DND-41 (cell line): ENCODE measurements around the gene DUSP1.

Source experiments
- ATAC-seq: fragments of 200-7000 bp; cut with Tn5 transposase; 3 replicates; pipeline ENCODE4 v1.9.1; 2021; ENCODE audit warnings: low read depth; ENCODE audit not compliant: insufficient read depth
- DNase-seq: peaks from one replicate; pipeline ENCODE4 v3.0.0-alpha.2; 2020
- H2AFZ ChIP-seq: 2 replicates; pipeline ENCODE4 v1.6.0; 2012; ENCODE audit warnings: low read depth, low read length
- H3K27ac ChIP-seq: 2 replicates; pipeline ENCODE4 v1.5.1; 2012; ENCODE audit warnings: low read length, inconsistent platforms
- H3K27me3 ChIP-seq: fragments of 200-600 bp; sonication (generic); 2 replicates; pipeline ENCODE4 v1.6.0; 2012; ENCODE audit warnings: low read length, mild to moderate bottlenecking, inconsistent platforms; ENCODE audit not compliant: insufficient read depth, poor library complexity
- H3K36me3 ChIP-seq: 2 replicates; pipeline ENCODE4 v1.5.1; 2012; ENCODE audit warnings: low read length, inconsistent platforms; ENCODE audit not compliant: insufficient read depth
- H3K4me1 ChIP-seq: 2 replicates; pipeline ENCODE4 v1.5.1; 2012; ENCODE audit warnings: mild to moderate bottlenecking, low read length; ENCODE audit not compliant: insufficient read depth
- H3K4me2 ChIP-seq: 2 replicates; pipeline ENCODE4 v1.6.0; 2012; ENCODE audit warnings: mild to moderate bottlenecking, moderate library complexity, low read length, inconsistent platforms; ENCODE audit not compliant: insufficient read depth
- H3K4me3 ChIP-seq, 2 experiments: fragments of 200-600 bp in 1 of 2; shearing (Covaris generic) in 1 of 2; 2 replicates each; pipeline ENCODE4 v1.5.1; 2012 to 2016; ENCODE audit warnings: inconsistent platforms in 2 of 2, low read length in 2 of 2, mild to moderate bottlenecking in 2 of 2, low read depth in 1 of 2, moderate library complexity in 1 of 2
- H3K79me2 ChIP-seq: 2 replicates; pipeline ENCODE4 v1.6.0; 2012; ENCODE audit warnings: low read length, inconsistent platforms; ENCODE audit not compliant: insufficient read depth
- H3K9ac ChIP-seq: 2 replicates; pipeline ENCODE4 v1.6.0; 2012; ENCODE audit warnings: low read depth, mild to moderate bottlenecking, inconsistent platforms, low read length, moderate library complexity
- H3K9me3 ChIP-seq: 2 replicates; pipeline ENCODE4 v1.5.1; 2012; ENCODE audit warnings: low read length, moderate library complexity, mild to moderate bottlenecking, inconsistent platforms; ENCODE audit not compliant: insufficient read depth, severe bottlenecking
- H4K20me1 ChIP-seq: 2 replicates; pipeline ENCODE4 v1.6.0; 2012; ENCODE audit warnings: low read length; ENCODE audit not compliant: insufficient read depth
- EZH2 ChIP-seq: IDR thresholded peaks from 3 replicates; pipeline ENCODE4 v1.6.1; 2012; ENCODE audit warnings: borderline replicate concordance, low read depth, mild to moderate bottlenecking, moderate library complexity, low read length, inconsistent platforms; ENCODE audit not compliant: severe bottlenecking
- TF ChIP-seq, protein P1 (sequence below): IDR thresholded peaks from 2 replicates; pipeline ENCODE4 v1.5.1; 2012; ENCODE audit warnings: borderline replicate concordance, low read length, moderate library complexity, mild to moderate bottlenecking; ENCODE audit not compliant: poor library complexity, severe bottlenecking; ENCODE audit errors: extremely low read depth

The DUSP1 gene

GRCh38 chr5:172748341-172748843 lies 22.6 kb downstream of the DUSP1 start:
- H3K27ac ChIP-seq: no peak overlapping the region
- no peaks in the 10 kb centered on the region for H3K4me1 ChIP-seq
- H3K27me3 ChIP-seq: peaks cover 6% of the 10 kb centered on the region
- DNase-seq (no peak), ATAC-seq (no peak)
- H3K9ac ChIP-seq: no peak overlapping the region
- no peaks in the 10 kb centered on the region for H3K36me3 ChIP-seq
- H3K9me3 ChIP-seq: no peaks in the 10 kb centered on the region
- no peak overlapping the region for H3K4me2 ChIP-seq
- no peaks in the 10 kb centered on the region for H3K79me2 ChIP-seq
- TF ChIP-seq, protein P1, sequence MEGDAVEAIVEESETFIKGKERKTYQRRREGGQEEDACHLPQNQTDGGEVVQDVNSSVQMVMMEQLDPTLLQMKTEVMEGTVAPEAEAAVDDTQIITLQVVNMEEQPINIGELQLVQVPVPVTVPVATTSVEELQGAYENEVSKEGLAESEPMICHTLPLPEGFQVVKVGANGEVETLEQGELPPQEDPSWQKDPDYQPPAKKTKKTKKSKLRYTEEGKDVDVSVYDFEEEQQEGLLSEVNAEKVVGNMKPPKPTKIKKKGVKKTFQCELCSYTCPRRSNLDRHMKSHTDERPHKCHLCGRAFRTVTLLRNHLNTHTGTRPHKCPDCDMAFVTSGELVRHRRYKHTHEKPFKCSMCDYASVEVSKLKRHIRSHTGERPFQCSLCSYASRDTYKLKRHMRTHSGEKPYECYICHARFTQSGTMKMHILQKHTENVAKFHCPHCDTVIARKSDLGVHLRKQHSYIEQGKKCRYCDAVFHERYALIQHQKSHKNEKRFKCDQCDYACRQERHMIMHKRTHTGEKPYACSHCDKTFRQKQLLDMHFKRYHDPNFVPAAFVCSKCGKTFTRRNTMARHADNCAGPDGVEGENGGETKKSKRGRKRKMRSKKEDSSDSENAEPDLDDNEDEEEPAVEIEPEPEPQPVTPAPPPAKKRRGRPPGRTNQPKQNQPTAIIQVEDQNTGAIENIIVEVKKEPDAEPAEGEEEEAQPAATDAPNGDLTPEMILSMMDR: no peak
- no peak for TF ChIP-seq EZH2
- H4K20me1 ChIP-seq: no peaks in the 10 kb centered on the region
- no peak overlapping the region for H2AFZ ChIP-seq
- H3K4me3 ChIP-seq: no peak overlapping the region

GRCh38 chr5:172747471-172747870 lies 23.5 kb downstream of the DUSP1 start:
- TF ChIP-seq, protein P1: no peak
- no peak for TF ChIP-seq EZH2
- no peak overlapping the region for H3K4me3 ChIP-seq
- ATAC-seq: no peak

GRCh38 chr5:172746725-172747124 lies 24.3 kb downstream of the DUSP1 start:
- Histone ChIP-seq H3K9ac (no peak overlapping the region), H3K4me1 (no peaks in the 10 kb centered on the region), H3K36me3 (no peaks in the 10 kb centered on the region), H4K20me1 (no peaks in the 10 kb centered on the region), H3K9me3 (no peaks in the 10 kb centered on the region), H3K27ac (no peak overlapping the region), H3K4me3 (no peak overlapping the region), H3K4me2 (no peak overlapping the region), H3K79me2 (no peaks in the 10 kb centered on the region), H3K27me3 (no peaks in the 10 kb centered on the region), H2AFZ (no peak overlapping the region)
- TF ChIP-seq EZH2: no peak
- DNase-seq (no peak), ATAC-seq (no peak)

More at GRCh38 chr5:172747471-172747870, 23.5 kb downstream of the DUSP1 start:
- no peaks in the 10 kb centered on the region for H3K79me2 ChIP-seq
- no peak for DNase-seq
- H3K4me1 ChIP-seq: no peaks in the 10 kb centered on the region
- H3K27me3 ChIP-seq: no peaks in the 10 kb centered on the region
- no peak overlapping the region for H3K27ac ChIP-seq
- no peak overlapping the region for H3K9ac ChIP-seq
- H4K20me1 ChIP-seq: no peaks in the 10 kb centered on the region
- H3K4me2 ChIP-seq: no peak overlapping the region
- H3K36me3 ChIP-seq: no peaks in the 10 kb centered on the region
- no peaks in the 10 kb centered on the region for H3K9me3 ChIP-seq
- H2AFZ ChIP-seq: no peak overlapping the region

DNA sequence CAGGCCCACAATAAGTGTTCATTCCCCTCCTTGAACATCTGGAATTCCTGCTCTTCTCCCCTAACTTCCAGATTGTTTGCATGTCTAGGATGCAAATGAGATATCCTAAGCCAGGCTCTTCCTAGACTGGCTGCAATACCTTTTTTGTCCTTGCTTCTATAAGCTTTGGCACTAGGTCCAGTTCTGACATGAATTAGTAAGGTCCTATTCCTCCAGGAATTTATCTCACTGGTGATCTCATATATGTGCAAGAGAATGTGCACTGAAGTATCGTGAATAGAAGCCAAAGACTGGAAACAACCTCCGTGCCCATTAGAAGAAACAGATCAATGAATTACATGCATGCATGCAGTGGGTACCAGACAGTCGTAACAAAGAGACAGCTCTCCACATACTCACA lies 25.2 kb downstream of the DUSP1 start:
- H3K9ac ChIP-seq: no peak overlapping the region
- H2AFZ ChIP-seq: no peak overlapping the region
- H3K4me2 ChIP-seq: no peak overlapping the region
- H3K27ac ChIP-seq: no peak overlapping the region
- ATAC-seq (no peak), DNase-seq (no peak)
- H4K20me1 ChIP-seq: no peaks in the 10 kb centered on the region
- no peak overlapping the region for H3K4me3 ChIP-seq
- H3K79me2 ChIP-seq: no peaks in the 10 kb centered on the region
- peaks cover 2% of the 10 kb centered on the region for H3K27me3 ChIP-seq
- H3K36me3 ChIP-seq: no peaks in the 10 kb centered on the region
- no peaks in the 10 kb centered on the region for H3K4me1 ChIP-seq
- no peaks in the 10 kb centered on the region for H3K9me3 ChIP-seq
- TF ChIP-seq EZH2: no peak
- TF ChIP-seq, protein P1: no peak
